Gastrocnemius medialis (tissue), 4 donors: Measurements from ENCODE around the gene RALGAPA2.

Experiments
- CTCF ChIP-seq, 5 experiments: fragments of 450-650 bp in 3 of 5; fragments of 200-600 bp in 2 of 5; sonication (generic) in 2 of 5; IDR thresholded peaks in 4 of 5; conservative IDR thresholded peaks in 1 of 5; 1 replicate in 4 of 5; 2 replicates in 1 of 5; pipeline ENCODE4 v1.5.1; 2016 to 2019; ENCODE audit warnings: antibody characterized with exemption in 5 of 5, mild to moderate bottlenecking in 3 of 5, moderate library complexity in 3 of 5
- POLR2A ChIP-seq, 2 donors: fragments of 450-650 bp; IDR thresholded peaks; one replicate each; pipeline ENCODE4 v1.6.1; 2017; ENCODE audit warnings: antibody characterized with exemption in 2 of 2, mild to moderate bottlenecking in 2 of 2, moderate library complexity in 2 of 2

- TF ChIP-seq CTCF (IDR thresholded peaks at IDR 0.05 in 4 of 5, conservative IDR thresholded peaks at IDR 0.05 in 1 of 5), result no peak
- TF ChIP-seq POLR2A (IDR thresholded peaks at IDR 0.05), result no peak
These were observed 306.1 kb downstream of the RALGAPA2 start for GRCh38 chr20:20406306-20406705.
